SW480 (cell line): ENCODE data around the gene SLC35F3.

Experiments used
- DNase-seq: peaks from one replicate; pipeline ENCODE4 v3.0.0-alpha.2; 2016; ENCODE audit warnings: low spot score

SLC35F3 gene

DNA sequence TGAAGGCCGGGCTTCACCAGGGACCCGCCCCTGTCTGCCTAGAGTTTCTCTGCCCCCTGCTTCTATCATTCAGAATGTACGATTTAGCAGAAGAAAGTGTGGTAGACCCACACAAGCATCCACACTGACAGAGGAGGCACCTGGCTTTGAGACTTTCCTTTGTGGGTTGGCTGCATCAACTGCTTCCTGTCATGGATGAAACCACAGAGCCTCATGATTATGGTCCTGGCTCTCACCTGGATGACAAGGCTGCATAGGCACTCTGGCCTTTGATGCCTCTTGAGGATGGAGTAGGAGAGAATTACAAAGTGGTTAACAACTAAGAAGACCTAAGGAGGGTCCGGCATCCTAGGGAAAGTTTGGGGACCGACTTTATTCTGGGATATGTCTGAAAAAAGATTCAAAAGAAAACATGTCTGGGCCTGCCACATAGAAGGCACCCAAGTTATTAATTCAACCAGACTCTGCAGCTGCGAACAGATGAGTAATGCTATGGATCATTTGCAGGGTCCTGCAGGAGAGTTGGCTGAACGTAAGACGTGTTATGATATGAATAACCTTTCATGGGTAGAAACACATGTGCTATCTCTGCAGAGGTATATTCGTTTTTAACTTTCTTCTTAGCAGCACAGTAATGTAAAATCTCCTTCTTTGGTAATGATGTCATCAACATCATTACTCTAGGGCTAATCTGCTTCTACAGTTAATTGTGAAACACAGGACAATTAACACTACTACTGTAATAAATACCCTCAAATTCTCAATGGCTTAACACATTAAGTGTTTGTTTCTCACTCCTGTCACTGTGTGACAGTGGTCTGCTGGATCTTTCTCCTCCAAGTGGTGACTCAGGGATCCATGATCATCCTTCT lies 136.2 kb downstream of the SLC35F3 start:
- no peak for DNase-seq

DNA sequence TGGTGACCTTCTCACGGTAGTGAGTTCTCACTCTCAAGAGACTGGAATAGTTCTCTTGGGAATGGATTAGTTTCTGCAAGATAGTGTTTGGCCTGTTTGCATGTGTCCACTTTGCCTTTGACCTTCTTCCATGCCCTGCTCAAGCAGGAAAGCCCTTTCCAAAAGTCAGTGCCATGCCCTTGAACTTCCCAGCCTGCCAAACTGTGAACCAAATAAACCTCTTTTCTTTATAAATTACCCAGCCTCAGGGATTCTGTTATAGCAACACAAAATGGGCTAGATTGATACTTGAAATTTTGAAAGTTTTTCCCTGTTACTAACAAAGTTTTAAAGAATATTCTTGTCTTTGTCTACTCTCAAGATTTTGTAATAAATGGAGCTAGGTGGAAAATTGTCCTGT lies 139.6 kb downstream of the SLC35F3 start:
- no peak for DNase-seq

DNA sequence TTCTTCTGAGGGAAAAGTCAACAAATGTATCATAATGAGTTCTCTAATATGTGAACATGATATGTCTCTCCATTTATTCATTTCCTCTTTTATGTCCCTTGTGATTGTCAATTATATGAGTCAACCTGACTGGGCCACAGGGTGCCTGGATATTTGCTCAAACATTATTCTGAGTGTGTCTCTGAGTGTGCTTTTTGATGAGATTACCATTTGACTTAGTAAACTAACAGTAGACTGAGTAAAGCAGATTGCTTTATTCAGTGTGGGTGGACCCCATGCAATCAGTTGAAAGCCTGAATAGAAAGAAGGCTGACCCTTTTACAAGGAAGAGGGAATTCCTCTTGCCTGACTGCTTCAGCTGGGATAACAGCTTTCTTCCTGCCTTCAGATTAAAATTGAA lies 142.6 kb downstream of the SLC35F3 start:
- DNase-seq: no peak

DNA sequence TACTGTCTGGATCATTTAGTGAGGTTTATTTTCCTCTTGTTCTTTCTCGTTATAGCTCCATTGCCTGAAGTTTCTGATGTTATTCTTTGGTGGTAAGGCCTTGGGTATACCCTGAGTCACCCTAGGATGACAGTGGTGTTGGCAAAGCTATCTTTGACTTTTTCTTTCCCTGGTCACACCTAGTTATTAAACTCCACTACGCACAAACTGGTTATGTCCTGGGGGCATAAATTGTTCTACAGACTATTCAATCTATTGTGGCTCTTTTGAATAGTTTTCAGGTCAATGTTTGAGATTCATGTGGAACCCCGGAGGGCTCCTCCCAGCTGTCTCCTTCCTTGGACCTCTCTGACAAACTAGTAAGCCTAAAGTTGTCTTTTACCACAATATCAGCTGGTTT lies 157.7 kb downstream of the SLC35F3 start:
- no peak for DNase-seq

DNA sequence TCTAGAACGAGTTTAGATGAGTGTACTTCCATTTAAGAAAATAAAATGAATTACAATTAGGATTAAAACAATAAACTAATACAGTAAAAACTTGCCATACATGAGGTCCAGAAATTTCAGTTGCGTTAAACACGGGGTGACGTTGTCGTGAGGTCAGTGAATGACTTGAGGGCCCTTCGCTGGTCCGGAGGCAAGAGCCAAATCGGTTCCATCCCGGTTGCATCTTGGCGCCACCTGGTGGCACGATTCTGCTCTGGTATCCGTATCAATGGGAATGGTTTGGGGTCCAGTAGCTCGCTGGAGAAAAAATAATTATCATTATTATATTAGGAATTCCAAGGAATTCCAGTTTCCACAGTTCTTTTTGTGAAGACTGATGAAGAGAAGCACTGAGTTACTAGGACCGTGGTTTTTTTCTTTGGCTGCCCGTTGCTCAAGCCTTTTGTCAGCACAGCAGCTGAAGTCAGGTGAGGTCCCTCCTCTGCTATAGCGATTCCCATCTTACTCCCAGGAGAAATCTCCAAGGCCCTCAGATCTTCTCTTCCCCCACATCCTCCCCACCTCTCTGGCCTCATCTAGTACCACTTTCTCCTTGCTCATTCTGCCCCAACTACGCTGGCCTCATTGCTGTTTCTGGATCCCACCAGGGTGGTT lies 161.4 kb downstream of the SLC35F3 start:
- peak; percentile 56 for DNase-seq

DNA sequence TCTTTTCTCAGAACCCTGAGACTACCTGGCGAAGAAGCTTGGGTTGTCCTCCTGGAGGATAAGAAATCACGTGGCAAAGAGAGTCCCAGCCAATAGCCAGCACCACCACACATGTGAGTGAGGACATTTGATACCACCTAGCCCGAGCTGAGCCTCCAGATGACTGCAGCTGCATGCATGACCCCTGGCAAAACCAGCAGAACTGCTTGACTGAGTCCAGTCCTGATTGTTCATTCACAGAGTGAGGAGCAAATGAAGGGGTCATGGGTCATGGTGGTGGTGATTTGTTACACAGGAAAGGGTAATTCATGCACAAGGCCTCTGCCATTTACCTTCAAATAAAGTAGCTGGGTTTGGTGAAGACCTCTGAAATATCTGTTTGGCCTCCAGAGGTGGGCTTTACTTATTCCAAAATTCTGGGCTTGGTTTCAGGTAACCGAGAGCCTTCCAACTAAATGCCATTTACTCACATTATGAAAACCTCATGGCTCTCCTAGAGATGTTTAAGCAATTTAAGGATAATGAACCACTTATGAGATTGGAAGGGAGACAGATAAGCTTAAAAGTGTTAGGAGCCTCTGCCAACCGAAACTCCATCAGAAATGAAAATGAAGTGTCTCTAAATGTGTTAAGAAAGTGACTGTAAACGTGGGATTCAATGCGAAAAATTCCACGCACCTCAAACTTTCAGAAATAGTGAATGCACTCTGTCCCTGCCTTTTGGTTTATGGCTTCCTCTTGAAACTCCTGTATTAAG lies 163.3 kb downstream of the SLC35F3 start:
- no peak for DNase-seq

DNA sequence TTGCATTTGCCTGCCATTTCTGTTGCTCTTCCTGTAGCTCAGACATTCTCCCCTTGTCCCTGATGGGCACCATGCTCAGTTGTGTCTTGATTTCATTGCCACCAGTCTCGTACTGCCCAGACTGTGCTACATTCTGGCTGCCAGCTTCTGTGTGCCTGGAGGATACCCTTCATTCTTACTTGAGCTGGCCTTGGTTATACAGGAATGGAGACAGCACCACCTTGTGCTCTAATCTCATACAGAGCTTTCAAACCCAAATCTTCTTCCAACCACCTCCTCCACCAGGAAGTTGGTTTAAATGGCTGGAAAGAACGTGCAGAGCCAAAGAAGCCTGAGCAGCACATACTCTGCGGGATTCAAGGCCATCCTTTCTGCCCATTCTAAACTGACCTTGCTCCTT lies 165.3 kb downstream of the SLC35F3 start:
- DNase-seq: peak; percentile 19

DNA sequence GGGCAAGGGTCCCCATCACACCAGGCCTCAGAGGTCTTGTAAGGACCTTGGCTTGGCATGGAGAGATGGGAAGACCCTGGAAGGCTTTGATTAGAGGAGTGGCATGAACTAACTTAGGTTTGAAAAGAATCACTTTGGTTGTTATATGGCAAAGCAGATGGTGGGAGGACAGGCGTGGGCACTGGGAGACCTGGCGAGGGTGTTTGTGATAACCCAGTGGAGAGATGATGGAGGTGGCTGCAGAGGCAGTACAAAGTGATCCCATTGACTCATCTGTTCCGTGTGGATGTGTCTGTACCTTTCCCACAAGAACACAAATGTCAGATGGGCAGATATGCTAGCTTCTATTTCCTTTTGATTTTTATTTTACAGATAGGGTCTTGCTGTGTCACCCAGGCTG lies 168.3 kb downstream of the SLC35F3 start:
- DNase-seq: no peak

DNA sequence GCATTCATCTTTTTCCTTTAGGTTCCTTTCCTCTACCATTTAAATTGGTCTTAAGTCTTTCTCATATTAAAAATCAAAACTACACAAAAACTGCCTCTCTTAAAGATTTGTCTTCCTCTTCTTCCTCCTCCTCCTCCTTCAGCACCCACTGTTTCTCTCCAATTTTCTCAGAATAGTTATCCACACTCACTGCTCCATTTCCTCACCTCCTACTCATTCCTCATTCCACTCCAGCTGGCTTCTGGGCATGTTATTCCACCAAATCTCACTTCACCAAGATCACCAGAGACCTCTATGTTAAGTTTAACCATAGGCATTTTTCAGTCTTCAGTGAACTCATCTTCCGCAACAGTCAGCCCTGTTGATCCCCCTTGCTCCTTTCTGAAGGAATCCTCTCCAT lies 173.7 kb downstream of the SLC35F3 start:
- no peak for DNase-seq

DNA sequence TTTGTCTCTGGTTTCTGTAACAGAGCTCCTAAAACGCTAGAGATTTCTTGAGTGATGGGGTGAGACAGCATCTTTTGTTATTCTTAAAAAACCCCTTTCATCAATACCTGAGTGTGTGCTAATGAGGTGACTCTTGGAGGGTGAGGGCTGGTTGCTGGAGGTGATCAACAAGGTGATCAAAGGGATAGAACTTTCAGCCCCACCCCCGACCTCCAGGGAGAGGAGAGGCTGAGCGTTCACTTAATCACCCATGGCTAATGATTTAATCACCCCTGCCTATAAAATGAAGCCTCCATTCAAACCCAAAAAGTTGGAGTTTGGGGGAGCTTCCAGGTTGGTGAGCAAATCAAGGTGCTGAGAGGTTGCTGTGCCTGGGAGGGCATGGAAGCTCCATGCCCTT lies 175.4 kb downstream of the SLC35F3 start:
- DNase-seq: no peak

DNA sequence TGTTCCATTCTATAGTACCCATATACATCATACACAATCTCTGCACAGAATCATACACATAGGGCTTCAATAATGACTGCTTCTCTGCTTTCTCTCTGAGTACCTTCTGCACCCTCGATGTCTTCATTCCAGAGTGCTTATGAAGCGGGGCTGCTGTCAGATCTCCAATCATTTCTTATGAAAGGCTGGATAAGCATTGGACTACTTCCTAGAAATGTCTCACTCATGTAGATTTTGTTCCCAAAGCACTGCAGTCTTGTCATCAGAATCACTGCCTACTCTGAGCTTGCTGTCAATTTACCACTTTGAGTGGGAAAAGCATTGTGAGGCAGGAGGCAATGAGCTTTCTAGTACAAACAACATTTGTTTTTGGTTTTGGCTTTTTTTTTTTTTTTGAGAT lies 179.0 kb downstream of the SLC35F3 start:
- DNase-seq: no peak

DNA sequence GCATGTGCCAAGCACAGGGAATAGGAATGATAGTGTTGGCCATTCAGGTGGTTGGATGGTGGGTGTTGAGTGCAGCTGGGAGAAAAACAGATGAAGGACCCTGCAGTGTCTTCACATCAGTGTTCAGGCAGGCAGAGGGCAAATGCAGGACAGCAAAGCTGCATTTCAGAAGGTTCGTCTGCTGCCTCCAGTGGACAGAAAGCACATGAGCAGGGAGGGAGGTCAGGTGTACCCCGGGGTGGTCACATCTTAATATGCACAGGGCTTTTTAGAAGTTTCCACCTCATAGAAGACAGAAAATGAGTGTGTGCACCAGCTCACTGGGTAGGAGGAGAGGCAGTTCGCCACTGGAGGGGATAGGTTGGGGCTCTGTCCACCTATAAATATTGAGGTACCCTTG lies 184.9 kb downstream of the SLC35F3 start:
- DNase-seq: no peak

DNA sequence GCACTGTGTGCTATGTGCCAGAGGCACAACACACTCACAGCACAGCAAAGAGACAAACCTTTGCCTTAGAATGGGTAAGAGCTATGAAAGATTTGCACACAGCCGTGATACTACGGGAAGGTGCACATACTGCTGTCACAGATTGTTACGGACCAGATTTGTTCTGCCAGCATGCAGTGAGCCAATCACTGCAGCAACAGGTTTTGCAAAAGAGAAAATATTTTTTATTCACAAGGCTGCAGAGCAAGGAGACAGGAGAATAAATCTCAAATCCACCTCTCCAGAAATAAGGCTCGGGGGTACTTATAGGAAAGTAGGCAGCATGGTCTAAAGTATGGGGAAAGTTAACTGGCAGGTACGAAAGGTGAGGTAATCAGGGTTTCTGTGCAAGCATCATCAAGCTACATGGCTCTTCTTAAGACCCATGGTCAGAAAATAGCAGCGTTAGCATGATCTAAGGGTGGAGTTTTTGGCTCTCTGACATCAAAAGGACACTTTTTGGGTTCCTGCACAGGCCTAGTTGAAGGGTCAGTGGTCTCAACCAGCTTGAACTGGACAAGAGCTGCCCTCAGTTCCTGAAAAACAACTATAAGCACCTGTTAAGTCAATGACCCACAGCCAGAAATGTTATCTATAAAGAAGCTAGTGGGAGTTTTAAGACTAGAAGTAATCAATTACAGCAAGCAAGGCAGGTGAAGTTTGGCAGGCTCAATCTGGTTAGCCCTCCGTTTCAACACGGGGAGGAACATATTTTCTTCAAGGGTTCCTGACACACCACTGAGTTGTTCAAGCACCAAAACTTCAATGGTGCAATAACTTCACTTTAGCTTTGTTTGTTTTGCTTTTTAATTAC lies 186.0 kb downstream of the SLC35F3 start:
- DNase-seq: no peak

DNA sequence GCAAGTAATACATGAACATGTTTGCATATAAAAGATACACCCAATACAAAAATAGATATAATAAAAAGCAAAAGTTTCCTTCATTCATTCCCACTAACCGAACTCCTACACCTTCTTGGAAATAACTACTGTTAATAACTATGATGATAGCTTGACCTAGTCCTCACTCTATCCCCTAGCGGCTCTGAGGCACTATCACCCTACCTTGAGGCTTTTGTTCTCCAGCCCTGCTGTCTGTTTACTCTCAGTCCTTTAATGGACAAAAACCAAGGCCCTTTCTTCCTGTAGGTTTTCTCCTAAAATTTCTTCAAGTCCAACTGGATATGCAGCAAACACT lies 186.6 kb downstream of the SLC35F3 start:
- no peak for DNase-seq

DNA sequence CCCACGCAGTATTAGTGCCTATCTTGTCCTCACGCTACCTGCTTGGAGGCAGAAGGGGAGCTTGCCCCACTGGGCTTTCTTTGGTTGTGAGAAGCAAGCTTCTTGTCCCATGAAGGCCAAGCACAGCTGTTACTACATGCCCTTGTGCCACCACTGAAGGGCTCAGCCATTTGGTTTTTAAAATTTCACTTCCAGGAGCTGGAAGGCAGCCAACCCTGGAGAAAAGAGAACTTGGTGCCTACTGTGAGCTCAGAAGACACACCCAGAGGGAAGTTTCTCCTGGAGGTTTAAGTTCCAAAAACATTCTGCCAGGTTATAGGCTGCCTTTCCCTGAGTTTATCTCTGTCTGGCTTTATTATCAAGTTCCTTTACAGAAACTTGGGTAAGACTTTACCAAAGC lies 187.4 kb downstream of the SLC35F3 start:
- no peak for DNase-seq

DNA sequence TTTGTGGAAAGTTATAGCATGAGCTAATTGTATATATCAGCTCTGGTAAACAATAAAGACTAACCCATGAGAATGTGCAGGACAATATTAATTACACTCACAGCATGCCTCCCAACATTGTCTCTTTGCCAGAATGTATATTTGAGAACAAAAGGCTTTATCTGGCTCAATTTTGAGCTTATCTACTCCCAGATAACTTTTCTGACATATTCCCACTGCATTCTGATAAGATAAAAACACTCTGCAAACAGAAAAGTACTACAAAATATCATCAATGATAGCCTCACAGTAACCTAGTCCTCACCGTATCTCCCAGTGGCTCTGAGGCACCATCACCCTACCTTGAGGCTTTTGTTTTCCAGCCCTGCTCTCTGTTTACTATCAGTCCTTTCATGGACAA lies 188.6 kb downstream of the SLC35F3 start:
- DNase-seq: no peak

DNA sequence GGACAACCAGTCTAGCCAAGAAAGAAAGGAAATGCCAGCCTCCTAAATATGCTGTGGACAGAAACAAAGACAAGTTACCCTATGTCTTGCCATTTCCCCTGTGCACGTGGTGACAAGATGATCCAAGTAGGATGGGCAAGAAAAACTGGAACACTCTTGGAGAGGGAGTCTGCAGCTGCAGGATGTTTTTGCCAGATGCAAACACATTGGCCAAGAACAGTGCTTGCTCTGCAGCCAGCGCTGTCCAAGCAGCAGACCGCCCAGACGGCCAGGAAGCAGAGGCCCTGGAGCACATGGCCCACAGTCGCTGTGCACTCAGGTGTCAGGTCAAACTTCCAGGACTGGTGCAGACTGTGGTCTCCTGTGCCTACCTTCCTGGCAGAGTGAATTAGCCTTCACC lies 189.3 kb downstream of the SLC35F3 start:
- no peak for DNase-seq

DNA sequence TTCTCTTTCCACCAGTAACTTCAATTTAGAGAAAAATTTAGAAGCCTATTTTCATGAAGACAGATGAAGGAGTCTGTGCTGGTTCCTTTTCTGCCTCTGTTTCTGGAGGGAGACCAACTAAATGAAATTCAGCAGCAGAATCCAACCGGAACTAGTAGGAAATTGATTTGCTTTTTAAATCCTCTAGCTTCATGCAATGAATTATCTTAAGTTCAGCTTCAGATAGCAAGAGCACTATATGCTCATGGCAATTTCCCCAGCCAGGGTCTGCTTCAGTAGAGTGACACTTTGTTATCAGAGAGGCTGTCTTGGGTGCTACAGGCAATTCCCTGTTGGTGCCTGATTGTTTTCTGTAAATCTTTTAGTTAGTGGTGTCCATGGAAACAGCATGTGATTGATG lies 189.7 kb downstream of the SLC35F3 start:
- DNase-seq: no peak

DNA sequence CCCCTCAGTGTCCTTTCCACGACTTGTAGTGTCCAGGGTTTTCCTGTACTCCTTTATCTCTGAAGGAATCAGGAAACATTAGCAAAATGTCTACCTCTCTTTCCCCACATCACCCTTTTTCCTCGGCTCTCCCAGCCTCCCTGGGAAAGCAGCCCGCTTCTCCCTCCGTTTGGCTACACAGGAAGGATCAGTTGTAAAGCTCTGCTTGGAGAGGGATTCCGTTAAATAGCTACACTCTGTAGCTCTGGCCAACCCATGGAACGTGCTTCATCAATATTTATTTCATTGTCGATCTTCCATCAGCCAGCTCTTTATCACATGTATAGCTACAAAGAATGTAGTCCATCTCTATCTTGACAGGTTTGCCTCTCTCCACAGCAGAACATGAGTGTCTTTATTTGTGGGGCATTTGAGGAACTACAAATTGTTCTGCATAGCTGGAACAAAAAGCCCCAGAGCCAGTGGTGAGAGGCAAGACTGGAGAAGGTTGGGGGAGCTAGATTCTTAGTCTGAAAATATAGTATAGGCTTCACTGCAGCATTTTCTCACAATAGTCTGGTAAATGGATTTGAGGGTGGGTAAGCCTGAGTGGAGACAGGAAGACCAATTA lies 191.8 kb downstream of the SLC35F3 start:
- DNase-seq: no peak

DNA sequence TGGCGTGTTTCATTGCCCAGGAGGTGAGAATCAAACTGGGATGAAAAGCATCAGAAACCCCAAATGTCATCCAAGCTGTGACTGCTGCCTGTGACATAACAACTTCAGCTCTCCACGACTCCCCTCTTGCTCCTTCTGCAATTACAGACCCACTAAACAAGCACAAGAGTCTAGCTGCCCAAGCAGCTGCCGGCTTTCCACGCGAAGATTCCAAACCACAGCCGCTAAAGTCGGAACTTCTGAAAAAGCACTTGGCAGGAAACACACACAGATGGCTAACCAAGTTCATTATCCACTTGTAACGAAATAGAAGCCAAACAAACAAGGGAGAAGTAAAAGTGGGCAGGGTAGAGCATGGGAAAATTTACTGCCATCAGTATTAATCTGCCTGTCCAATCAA lies 198.1 kb downstream of the SLC35F3 start:
- DNase-seq: no peak

DNA sequence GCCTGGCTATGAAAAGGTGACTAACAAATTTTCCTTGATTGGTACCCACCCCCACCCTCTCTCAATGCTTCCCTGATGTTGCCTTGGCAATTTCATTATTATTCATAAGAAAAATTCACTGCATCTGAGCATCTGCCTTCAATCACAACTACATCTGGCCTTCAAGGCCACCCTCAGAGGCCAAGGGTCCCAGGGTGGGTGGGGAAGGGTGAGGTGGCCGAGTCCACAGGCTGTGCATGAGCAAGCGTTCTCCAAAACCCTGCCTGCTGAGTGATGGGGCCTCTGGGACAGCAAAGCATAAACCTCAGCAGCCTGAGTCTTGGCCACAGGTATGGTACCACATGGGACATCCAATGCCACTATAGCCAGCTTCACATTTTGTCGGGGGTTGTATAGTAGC lies 198.7 kb downstream of the SLC35F3 start:
- no peak for DNase-seq

DNA sequence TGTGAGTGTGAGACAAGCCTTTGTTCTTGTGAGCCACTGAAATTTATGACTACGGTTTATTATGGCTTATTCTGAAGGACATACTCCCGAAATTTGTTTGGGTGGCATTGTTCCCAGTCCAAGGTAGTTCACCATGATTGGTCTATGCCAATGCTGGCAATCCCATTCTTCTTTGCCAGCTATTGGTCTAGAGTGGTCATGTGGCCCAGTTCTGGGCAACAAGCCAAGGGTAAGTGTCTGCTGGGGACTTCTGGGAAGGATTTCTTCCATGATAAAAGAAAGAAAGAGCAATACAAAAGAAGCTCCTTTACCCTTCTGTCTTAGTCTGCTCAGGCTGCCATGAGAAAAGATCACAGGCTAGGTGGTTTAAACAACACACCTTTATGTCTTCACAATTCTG lies 201.6 kb downstream of the SLC35F3 start:
- DNase-seq: no peak
